HCT116 (cell line): ENCODE measurements around the gene KIF5A. TPM values are rescaled to one million over a fixed set of nuclear protein-coding genes. Genes with fewer than 3 reads are reported as not detected.

ENCODE experiments used
- ATAC-seq: fragments of 200-7000 bp; cut with Tn5 transposase; 2 replicates; pipeline ENCODE4 v1.9.1; 2020; ENCODE audit warnings: mild to moderate bottlenecking, moderate library complexity
- BruUV-seq: library from RNA; stranded (reverse); fragments of 400-500 nt; replicated peaks from 2 replicates; lab custom pipeline; 2021; lab: Mats Ljungman, UMichigan
- CTCF ChIA-PET: fragments of 300-600 bp; sonication (Branson Sonifier 250); formaldehyde crosslinking; loops from one replicate; lab custom pipeline; 2021; ENCODE audit warnings: antibody characterized with exemption; lab: Charles Lee
- POLR2A ChIA-PET: fragments of 300-600, 350-600 bp; sonication (Branson Sonifier 250); formaldehyde crosslinking; loops from one replicate; lab custom pipeline; 2021; ENCODE audit warnings: antibody characterized with exemption; lab: Charles Lee
- RAD21 ChIA-PET, 2 experiments: fragments of 300-600 bp; sonication (Branson Sonifier 250); formaldehyde crosslinking; loops; one replicate each; lab custom pipeline; 2023; ENCODE audit warnings: low total read pairs in 2 of 2; ENCODE audit not compliant: uncharacterized antibody in 2 of 2, unreplicated experiment in 2 of 2, low non-redundant PET in 1 of 2; lab: Charles Lee
- DNase-seq: peaks from one replicate; pipeline ENCODE4 v3.0.0-alpha.2; 2010; ENCODE audit warnings: low read depth, low spot score
- H2AFZ ChIP-seq: fragments of 200-600 bp; shearing (Covaris generic), sonication (generic); 2 replicates; pipeline ENCODE4 v1.6.1; 2017; ENCODE audit warnings: low read depth, mixed run types, mixed read lengths, antibody characterized with exemption, low read length; ENCODE audit not compliant: poor library complexity, severe bottlenecking
- H3K27ac ChIP-seq: 2 replicates; pipeline ENCODE4 v1.5.1; 2012; ENCODE audit warnings: low read depth, low read length
- H3K27me3 ChIP-seq: fragments of 200-600 bp; sonication (generic); 2 replicates; pipeline ENCODE4 v1.6.1; 2016; ENCODE audit warnings: mixed run types, low read length, mixed read lengths; ENCODE audit not compliant: insufficient read depth
- H3K36me3 ChIP-seq, 2 experiments: fragments of 200-500 bp in 1 of 2; fragments of 200-600 bp in 1 of 2; sonication (Bioruptor generic) in 1 of 2; sonication (generic) in 1 of 2; 2 replicates each; pipeline versions ENCODE4 v1.5.1 to v1.6.1; 2014 to 2016; ENCODE audit warnings: low read length in 2 of 2, inconsistent platforms in 1 of 2, mixed read lengths in 1 of 2, mixed run types in 1 of 2; ENCODE audit not compliant: insufficient read depth in 2 of 2, control insufficient read depth in 1 of 2
- H3K4me1 ChIP-seq, 2 experiments: fragments of 200-600 bp in 1 of 2; sonication (generic) in 1 of 2; 2 replicates each; pipeline versions ENCODE4 v1.5.1 to v1.6.1; 2012 to 2017; ENCODE audit warnings: low read length in 2 of 2, inconsistent platforms in 1 of 2, mild to moderate bottlenecking in 1 of 2, mixed read lengths in 1 of 2, mixed run types in 1 of 2, moderate library complexity in 1 of 2; ENCODE audit not compliant: insufficient read depth in 2 of 2, control insufficient read depth in 1 of 2
- H3K4me2 ChIP-seq: fragments of 200-600 bp; sonication (generic); 2 replicates; pipeline ENCODE4 v1.6.1; 2017; ENCODE audit warnings: mixed run types, low read length, mixed read lengths
- H3K4me3 ChIP-seq, 2 experiments: fragments of 200-600 bp in 1 of 2; sonication (generic) in 1 of 2; replicated peaks in 1 of 2; 2 replicates each; pipeline ENCODE4 v1.5.1; 2011 to 2016; ENCODE audit warnings: low read length in 2 of 2, control low read depth in 1 of 2, low read depth in 1 of 2, mild to moderate bottlenecking in 1 of 2, mixed read lengths in 1 of 2, mixed run types in 1 of 2
- H3K79me2 ChIP-seq: fragments of 200-600 bp; sonication (generic); 2 replicates; pipeline ENCODE4 v1.6.1; 2017; ENCODE audit warnings: mild to moderate bottlenecking, mixed run types, low read length, moderate library complexity, mixed read lengths; ENCODE audit not compliant: insufficient read depth
- H3K9ac ChIP-seq: fragments of 200-600 bp; sonication (generic); 2 replicates; pipeline ENCODE4 v1.6.1; 2016; ENCODE audit warnings: low read length, mixed read lengths
- H3K9me2 ChIP-seq: fragments of 200-600 bp; sonication (generic), shearing (Covaris generic); 2 replicates; pipeline ENCODE4 v1.6.1; 2017; ENCODE audit warnings: mixed run types, mild to moderate bottlenecking, moderate library complexity; ENCODE audit not compliant: insufficient read depth
- H3K9me3 ChIP-seq, 2 experiments: fragments of 200-500 bp in 1 of 2; fragments of 200-600 bp in 1 of 2; sonication (Bioruptor generic) in 1 of 2; sonication (generic) in 1 of 2; 2 replicates each; pipeline ENCODE4 v1.6.1; 2014 to 2017; ENCODE audit warnings: low read length in 2 of 2, mixed read lengths in 2 of 2, inconsistent platforms in 1 of 2, low read depth in 1 of 2, mild to moderate bottlenecking in 1 of 2, mixed run types in 1 of 2, moderate library complexity in 1 of 2; ENCODE audit not compliant: control insufficient read depth in 1 of 2, insufficient read depth in 1 of 2
- H4K20me1 ChIP-seq: fragments of 200-600 bp; sonication (generic), shearing (Covaris generic); 2 replicates; pipeline ENCODE4 v1.6.1; 2017; ENCODE audit warnings: mixed run types, mild to moderate bottlenecking, moderate library complexity; ENCODE audit not compliant: insufficient read depth
- ATF3 ChIP-seq: IDR thresholded peaks from 2 replicates; pipeline ENCODE4 v1.6.1; 2012
- CBX3 ChIP-seq: IDR thresholded peaks from 2 replicates; pipeline ENCODE4 v1.6.1; 2012; ENCODE audit warnings: low read depth
- CEBPB ChIP-seq: IDR thresholded peaks from 2 replicates; pipeline ENCODE4 v1.6.1; 2012; ENCODE audit warnings: low read depth
- ELF1 ChIP-seq: IDR thresholded peaks from 2 replicates; pipeline ENCODE4 v1.6.1; 2012; ENCODE audit warnings: low read depth, borderline replicate concordance
- EZH2 ChIP-seq: fragments of 200-600 bp; sonication (generic); IDR thresholded peaks from 2 replicates; pipeline ENCODE4 v1.6.1; 2017; ENCODE audit warnings: antibody characterized with exemption, mixed run types
- EZH2phosphoT487 ChIP-seq: fragments of 200-600 bp; IDR thresholded peaks from 2 replicates; pipeline ENCODE4 v1.6.1; 2018; ENCODE audit warnings: antibody characterized with exemption, borderline replicate concordance
- JUND ChIP-seq: IDR thresholded peaks from 2 replicates; pipeline ENCODE4 v1.6.1; 2012
- POLR2AphosphoS5 ChIP-seq: IDR thresholded peaks from 2 replicates; pipeline ENCODE4 v1.6.1; 2011; ENCODE audit warnings: mild to moderate bottlenecking, low read depth, low read length, moderate library complexity
- SIN3A ChIP-seq: IDR thresholded peaks from 2 replicates; pipeline ENCODE4 v1.6.1; 2012; ENCODE audit warnings: low read depth
- SP1 ChIP-seq: IDR thresholded peaks from 2 replicates; pipeline ENCODE4 v1.6.1; 2012; ENCODE audit warnings: low read depth
- YY1 ChIP-seq: IDR thresholded peaks from 2 replicates; pipeline ENCODE4 v1.6.1; 2011; ENCODE audit warnings: low read length, low read depth, moderate library complexity, mild to moderate bottlenecking; ENCODE audit not compliant: insufficient replicate concordance; ENCODE audit errors: extremely low read depth
- ZBTB33 ChIP-seq: IDR thresholded peaks from 2 replicates; pipeline ENCODE4 v1.6.1; 2011; ENCODE audit warnings: mild to moderate bottlenecking, low read length, moderate library complexity; ENCODE audit not compliant: insufficient replicate concordance; ENCODE audit errors: extremely low read depth
- intact Hi-C: fragments of 100-400 bp; cut with micrococcal nuclease; formaldehyde crosslinking; loops from 2 replicates; pipeline ENCODE4 v1.10.0; 2022
- total RNA-seq: library from RNA; stranded (reverse); gene quantifications from one replicate; pipeline ENCODE4 v1.2.1, GENCODE V29; 2021; ENCODE audit not compliant: unreplicated experiment
- TF ChIP-seq, protein P1 (sequence below): IDR thresholded peaks from 2 replicates; pipeline ENCODE4 v1.6.1; 2012
- TF ChIP-seq, protein P2 (sequence below): IDR thresholded peaks from 2 replicates; pipeline ENCODE4 v1.6.1; 2012; ENCODE audit warnings: low read depth

The KIF5A gene
- total RNA-seq, 1 experiment from 2014 or later, result 5.2 TPM

GRCh38 chr12:57603815-57604453 is 54.1 kb downstream of the KIF5A start:
- no peaks in the 10 kb centered on the region for H3K27me3 ChIP-seq
- no peak overlapping the region for H3K4me2 ChIP-seq
- RAD21 ChIA-PET, result no interaction called here
- CTCF ChIA-PET, result interaction anchor here (1.7 kb wide), 1 partner anchor 20 kb away, joined by 5 read pairs; no protein-coding TSS in a partner anchor
- DNase-seq (no peak), ATAC-seq (no peak)
- peaks cover 11 to 12% of the 10 kb centered on the region in 2 experiments; a peak in 3 of 4 replicates for H3K36me3 ChIP-seq
- TF ChIP-seq, protein P1, sequence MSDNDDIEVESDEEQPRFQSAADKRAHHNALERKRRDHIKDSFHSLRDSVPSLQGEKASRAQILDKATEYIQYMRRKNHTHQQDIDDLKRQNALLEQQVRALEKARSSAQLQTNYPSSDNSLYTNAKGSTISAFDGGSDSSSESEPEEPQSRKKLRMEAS, result no peak
- TF ChIP-seq ATF3 (no peak), POLR2AphosphoS5 (no peak), YY1 (no peak), CBX3 (no peak), SIN3A (no peak), EZH2phosphoT487 (no peak), ZBTB33 (no peak), ELF1 (no peak), EZH2 (no peak), JUND (no peak), SP1 (no peak), CEBPB (no peak)
- TF ChIP-seq, protein P2, sequence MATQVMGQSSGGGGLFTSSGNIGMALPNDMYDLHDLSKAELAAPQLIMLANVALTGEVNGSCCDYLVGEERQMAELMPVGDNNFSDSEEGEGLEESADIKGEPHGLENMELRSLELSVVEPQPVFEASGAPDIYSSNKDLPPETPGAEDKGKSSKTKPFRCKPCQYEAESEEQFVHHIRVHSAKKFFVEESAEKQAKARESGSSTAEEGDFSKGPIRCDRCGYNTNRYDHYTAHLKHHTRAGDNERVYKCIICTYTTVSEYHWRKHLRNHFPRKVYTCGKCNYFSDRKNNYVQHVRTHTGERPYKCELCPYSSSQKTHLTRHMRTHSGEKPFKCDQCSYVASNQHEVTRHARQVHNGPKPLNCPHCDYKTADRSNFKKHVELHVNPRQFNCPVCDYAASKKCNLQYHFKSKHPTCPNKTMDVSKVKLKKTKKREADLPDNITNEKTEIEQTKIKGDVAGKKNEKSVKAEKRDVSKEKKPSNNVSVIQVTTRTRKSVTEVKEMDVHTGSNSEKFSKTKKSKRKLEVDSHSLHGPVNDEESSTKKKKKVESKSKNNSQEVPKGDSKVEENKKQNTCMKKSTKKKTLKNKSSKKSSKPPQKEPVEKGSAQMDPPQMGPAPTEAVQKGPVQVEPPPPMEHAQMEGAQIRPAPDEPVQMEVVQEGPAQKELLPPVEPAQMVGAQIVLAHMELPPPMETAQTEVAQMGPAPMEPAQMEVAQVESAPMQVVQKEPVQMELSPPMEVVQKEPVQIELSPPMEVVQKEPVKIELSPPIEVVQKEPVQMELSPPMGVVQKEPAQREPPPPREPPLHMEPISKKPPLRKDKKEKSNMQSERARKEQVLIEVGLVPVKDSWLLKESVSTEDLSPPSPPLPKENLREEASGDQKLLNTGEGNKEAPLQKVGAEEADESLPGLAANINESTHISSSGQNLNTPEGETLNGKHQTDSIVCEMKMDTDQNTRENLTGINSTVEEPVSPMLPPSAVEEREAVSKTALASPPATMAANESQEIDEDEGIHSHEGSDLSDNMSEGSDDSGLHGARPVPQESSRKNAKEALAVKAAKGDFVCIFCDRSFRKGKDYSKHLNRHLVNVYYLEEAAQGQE, result no peak
- TF ChIP-seq, all 23 proteins: peak for 0
- intact Hi-C loops, result no loop called here
- H2AFZ ChIP-seq, result no peak overlapping the region
- H3K79me2 ChIP-seq, result no peaks in the 10 kb centered on the region
- H3K4me3 ChIP-seq, result no peak overlapping the region
- H4K20me1 ChIP-seq, result no peaks in the 10 kb centered on the region
- POLR2A ChIA-PET, result no interaction called here
- no peaks in the 10 kb centered on the region for H3K9me3 ChIP-seq
- H3K4me1 ChIP-seq, result peaks cover 2 to 6% of the 10 kb centered on the region in 2 experiments; a peak in 2 of 4 replicates
- H3K9me2 ChIP-seq, result no peaks in the 10 kb centered on the region
- no peak overlapping the region for H3K9ac ChIP-seq
- H3K27ac ChIP-seq, result no peak overlapping the region
- no TSS peak for BruUV-seq
